H1 (cell line): Measurements from ENCODE around the gene RNASET2. TPM values are rescaled to one million over a fixed set of nuclear protein-coding genes. Genes with fewer than 3 reads are reported as not detected.

Experiments used
- polyA plus RNA-seq, 7 experiments: library from polyadenylated mRNA; depleted of rRNA in 3 of 7; stranded (reverse) in 5 of 7; unstranded in 2 of 7; fragments of >200 nt in 5 of 7; fragments of 200-250 nt in 2 of 7; gene quantifications; 1 replicate in 5 of 7; 2 replicates in 1 of 7; 4 replicates in 1 of 7; pipeline versions ENCODE4 v1.2.1 to v1.2.3, GENCODE V29; 2011 to 2013; ENCODE audit warnings: missing spikeins in 2 of 7, mixed read lengths in 2 of 7
- total RNA-seq: library from RNA; stranded (reverse); fragmentation: NEBNext Ultra II Directional; extraction: Animal tissue kit (Norgen Biotek cat#: 25700); gene quantifications from 2 replicates; pipeline ENCODE4 v1.2.1, GENCODE V29; 2021
- TF ChIP-seq, protein P1 (sequence below), 3 experiments: IDR thresholded peaks; 1 replicate in 2 of 3; 2 replicates in 1 of 3; pipeline versions ENCODE4 v1.5.1 to v1.6.1; 2011; ENCODE audit warnings: low read length in 3 of 3, mild to moderate bottlenecking in 3 of 3, inconsistent platforms in 2 of 3, low read depth in 1 of 3, moderate library complexity in 1 of 3; ENCODE audit not compliant: insufficient read depth in 1 of 3; ENCODE audit errors: control extremely low read depth in 1 of 3

The RNASET2 gene
- total and polyA plus RNA-seq, 2 of the 8 experiments (the other 6 are each of a cell fraction or from before 2014, with no cell fraction given): 15.7 to 22.9 TPM

GRCh38 chr6:166934174-166934573 lies 22.2 kb downstream of the RNASET2 start (continued):
- TF ChIP-seq, protein P1, sequence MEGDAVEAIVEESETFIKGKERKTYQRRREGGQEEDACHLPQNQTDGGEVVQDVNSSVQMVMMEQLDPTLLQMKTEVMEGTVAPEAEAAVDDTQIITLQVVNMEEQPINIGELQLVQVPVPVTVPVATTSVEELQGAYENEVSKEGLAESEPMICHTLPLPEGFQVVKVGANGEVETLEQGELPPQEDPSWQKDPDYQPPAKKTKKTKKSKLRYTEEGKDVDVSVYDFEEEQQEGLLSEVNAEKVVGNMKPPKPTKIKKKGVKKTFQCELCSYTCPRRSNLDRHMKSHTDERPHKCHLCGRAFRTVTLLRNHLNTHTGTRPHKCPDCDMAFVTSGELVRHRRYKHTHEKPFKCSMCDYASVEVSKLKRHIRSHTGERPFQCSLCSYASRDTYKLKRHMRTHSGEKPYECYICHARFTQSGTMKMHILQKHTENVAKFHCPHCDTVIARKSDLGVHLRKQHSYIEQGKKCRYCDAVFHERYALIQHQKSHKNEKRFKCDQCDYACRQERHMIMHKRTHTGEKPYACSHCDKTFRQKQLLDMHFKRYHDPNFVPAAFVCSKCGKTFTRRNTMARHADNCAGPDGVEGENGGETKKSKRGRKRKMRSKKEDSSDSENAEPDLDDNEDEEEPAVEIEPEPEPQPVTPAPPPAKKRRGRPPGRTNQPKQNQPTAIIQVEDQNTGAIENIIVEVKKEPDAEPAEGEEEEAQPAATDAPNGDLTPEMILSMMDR (IDR thresholded peaks at IDR 0.05; ENCODE audit: control extremely low read depth in 1 of 3, insufficient read depth in 1 of 3, low read depth in 1 of 3, low read length in 3 of 3): no peak
